PC-9 (cell line): Measurements from ENCODE around the gene CALU. TPM values are rescaled to one million over a fixed set of nuclear protein-coding genes. Genes with fewer than 3 reads are reported as not detected.

Experiments used
- BruUV-seq: library from RNA; stranded (reverse); fragments of 400-500 nt; replicated peaks from 2 replicates; lab custom pipeline; 2021; lab: Mats Ljungman, UMichigan
- CTCF ChIA-PET: fragments of 300-600 bp; sonication (Branson Sonifier 250); formaldehyde crosslinking; loops from one replicate; lab custom pipeline; 2022; ENCODE audit warnings: antibody characterized with exemption; lab: Charles Lee
- POLR2A ChIA-PET: fragments of 300-600 bp; sonication (Branson Sonifier 250); formaldehyde crosslinking; loops from one replicate; lab custom pipeline; 2022; ENCODE audit warnings: antibody characterized with exemption; ENCODE audit not compliant: unreplicated experiment; lab: Charles Lee
- DNase-seq, 2 experiments: peaks; one replicate each; pipeline versions ENCODE4 v3.0.0 to v3.0.0-alpha.2; 2015 to 2022; ENCODE audit warnings: mixed read lengths in 1 of 2
- H2AFZ ChIP-seq: fragments of 200-600 bp; sonication (generic); 2 replicates; pipeline ENCODE4 v1.8.1; 2017; ENCODE audit warnings: antibody characterized with exemption
- H3F3A ChIP-seq: fragments of 200-600 bp; sonication (generic); 2 replicates; pipeline ENCODE4 v1.8.1; 2017; ENCODE audit warnings: antibody characterized with exemption, mild to moderate bottlenecking, low read depth; ENCODE audit not compliant: insufficient read depth
- H3K27ac ChIP-seq: fragments of 200-600 bp; sonication (generic); 2 replicates; pipeline ENCODE4 v1.6.1; 2016; ENCODE audit warnings: mixed run types
- H3K27me3 ChIP-seq: fragments of 200-600 bp; sonication (generic); 2 replicates; pipeline ENCODE4 v1.6.1; 2016; ENCODE audit warnings: low read depth, mixed run types; ENCODE audit not compliant: insufficient read depth
- H3K36me3 ChIP-seq: fragments of 200-600 bp; sonication (generic); 2 replicates; pipeline ENCODE4 v1.6.1; 2016; ENCODE audit warnings: low read depth, mixed run types
- H3K4me1 ChIP-seq: fragments of 200-600 bp; sonication (generic); replicated peaks from 2 replicates; pipeline ENCODE4 v1.6.1; 2016; ENCODE audit warnings: mixed run types; ENCODE audit not compliant: insufficient read depth
- H3K4me2 ChIP-seq: fragments of 200-600 bp; sonication (generic); 2 replicates; pipeline ENCODE4 v1.6.1; 2017; ENCODE audit warnings: mixed run types
- H3K4me3 ChIP-seq: fragments of 200-600 bp; sonication (generic); 2 replicates; pipeline ENCODE4 v1.6.1; 2016; ENCODE audit warnings: mixed run types
- H3K79me2 ChIP-seq: fragments of 200-600 bp; sonication (generic); 2 replicates; pipeline ENCODE4 v1.6.1; 2017; ENCODE audit warnings: low read depth, mixed run types
- H3K9me2 ChIP-seq: fragments of 200-600 bp; sonication (generic); 2 replicates; pipeline ENCODE4 v1.8.1; 2017; ENCODE audit warnings: mild to moderate bottlenecking; ENCODE audit not compliant: insufficient read depth
- H3K9me3 ChIP-seq: fragments of 200-600 bp; sonication (generic); 2 replicates; pipeline ENCODE4 v1.8.1; 2016; ENCODE audit warnings: low read depth; ENCODE audit not compliant: insufficient read depth
- H4K20me1 ChIP-seq: fragments of 200-600 bp; sonication (generic); 2 replicates; pipeline ENCODE4 v1.8.1; 2017; ENCODE audit not compliant: insufficient read depth
- CTCF ChIP-seq: fragments of 200-600 bp; sonication (generic); conservative IDR thresholded peaks from 2 replicates; pipeline ENCODE4 v1.6.1; 2017; ENCODE audit warnings: mixed run types, antibody characterized with exemption, mild to moderate bottlenecking, moderate library complexity
- EZH2 ChIP-seq: fragments of 200-600 bp; sonication (generic); IDR thresholded peaks from 2 replicates; pipeline ENCODE4 v1.8.0; 2017; ENCODE audit warnings: antibody characterized with exemption, low read depth
- intact Hi-C: fragments of 100-400 bp; cut with micrococcal nuclease; formaldehyde crosslinking; loops from one replicate; pipeline ENCODE4 v1.10.0; 2022; ENCODE audit not compliant: unreplicated experiment
- total RNA-seq: library from RNA; stranded (reverse); gene quantifications from 2 replicates; pipeline ENCODE4 v1.2.3, GENCODE V29; 2021

Gene CALU
- total RNA-seq, 1 experiment from 2014 or later: 152 TPM

GRCh38 chr7:128775744-128776474 lies 36.8 kb downstream of the CALU start, which contains the start of gene OPN1SW:
OPN1SW (minus strand) TSS chr7:128775794; CDS start chr7:128775781, 13 bp downstream.
- Histone ChIP-seq H3K4me1 (no peaks in the 10 kb centered on the region), H3K79me2 (no peaks in the 10 kb centered on the region), H3K27ac (no peak within 1 kb of the TSS), H3K4me2 (no peak within 1 kb of the TSS), H3K27me3 (no peaks in the 10 kb centered on the region), H3K9me2 (no peaks in the 10 kb centered on the region), H4K20me1 (no peaks in the 10 kb centered on the region), H3F3A (peaks cover 13% of the 10 kb centered on the region), H2AFZ (no peak within 1 kb of the TSS), H3K36me3 (no peaks in the 10 kb centered on the region), H3K9me3 (no peaks in the 10 kb centered on the region; the same call in 1 of the 2 replicates), H3K4me3 (no peak within 1 kb of the TSS)
- CTCF ChIA-PET: no interaction called here
- TF ChIP-seq EZH2: no peak
- no peak for TF ChIP-seq CTCF
- TSS peak; percentile 18 for BruUV-seq
- POLR2A ChIA-PET: no interaction called here
- intact Hi-C loops: no loop called here
- no peak for DNase-seq

- Histone ChIP-seq H2AFZ (no peak overlapping the region), H4K20me1 (no peaks in the 10 kb centered on the region), H3K27me3 (no peaks in the 10 kb centered on the region), H3K4me3 (no peak overlapping the region), H3K9me2 (no peaks in the 10 kb centered on the region), H3K36me3 (no peaks in the 10 kb centered on the region), H3K4me2 (no peak overlapping the region), H3K27ac (no peak overlapping the region), H3K4me1 (no peaks in the 10 kb centered on the region), H3K79me2 (no peaks in the 10 kb centered on the region), H3F3A (peaks cover 9% of the 10 kb centered on the region; the same call in 1 of the 2 replicates), H3K9me3 (no peaks in the 10 kb centered on the region; the same call in 1 of the 2 replicates)
- no peak for DNase-seq
- ChIA-PET POLR2A (no interaction called here), CTCF (no interaction called here)
- intact Hi-C loops: no loop called here
- TF ChIP-seq EZH2 (no peak), CTCF (no peak)
- BruUV-seq: no TSS peak
Measured at GRCh38 chr7:128777156-128778123, 38.3 kb downstream of the CALU start.

- no peaks in the 10 kb centered on the region for H3K36me3 ChIP-seq
- ChIA-PET CTCF (no interaction called here), POLR2A (no interaction called here)
- H3K27me3 ChIP-seq: no peaks in the 10 kb centered on the region
- peaks cover 7% of the 10 kb centered on the region; the same call in 1 of the 2 replicates for H3F3A ChIP-seq
- intact Hi-C loops: no loop called here
- H3K4me1 ChIP-seq: no peaks in the 10 kb centered on the region
- H3K79me2 ChIP-seq: no peaks in the 10 kb centered on the region
- no peak for DNase-seq
- H3K4me3 ChIP-seq: no peak overlapping the region
- no peaks in the 10 kb centered on the region; the same call in 1 of the 2 replicates for H3K9me3 ChIP-seq
- no peaks in the 10 kb centered on the region for H3K9me2 ChIP-seq
- no peak overlapping the region for H3K27ac ChIP-seq
- TF ChIP-seq CTCF (no peak), EZH2 (no peak)
- H3K4me2 ChIP-seq: no peak overlapping the region
- H2AFZ ChIP-seq: no peak overlapping the region
- BruUV-seq: no TSS peak
- no peaks in the 10 kb centered on the region for H4K20me1 ChIP-seq
Measured at GRCh38 chr7:128778946-128779345, 39.8 kb downstream of the CALU start.
